Endodermal cell (in vitro differentiated cells): ENCODE measurements around the gene KCTD21. TPM values are rescaled to one million over a fixed set of nuclear protein-coding genes. Genes with fewer than 3 reads are reported as not detected.
A peak's percentile ranks its signal among the peaks of the same experiment; 100 is the strongest.

Experiments
- DNase-seq: peaks from one replicate; pipeline ENCODE4 v3.0.0-alpha.2; 2017
- H3K27ac ChIP-seq: 2 replicates; pipeline ENCODE4 v1.5.1; 2013; ENCODE audit warnings: mild to moderate bottlenecking, low read depth, low read length, moderate library complexity
- H3K27me3 ChIP-seq: 2 replicates; pipeline ENCODE4 v1.6.1; 2013; ENCODE audit warnings: mild to moderate bottlenecking, low read length, moderate library complexity; ENCODE audit not compliant: insufficient read depth, control insufficient read depth, poor library complexity, severe bottlenecking
- H3K36me3 ChIP-seq: 2 replicates; pipeline ENCODE4 v1.7.0; 2013; ENCODE audit warnings: mild to moderate bottlenecking, low read length, moderate library complexity; ENCODE audit not compliant: control insufficient read depth, insufficient read depth
- H3K4me1 ChIP-seq: one replicate; pipeline ENCODE4 v1.7.0; 2013; ENCODE audit warnings: low read length; ENCODE audit not compliant: control insufficient read depth, insufficient read depth
- H3K4me3 ChIP-seq: 2 replicates; pipeline ENCODE4 v1.5.1; 2013; ENCODE audit warnings: mild to moderate bottlenecking, low read length, moderate library complexity
- H3K9ac ChIP-seq: 2 replicates; pipeline ENCODE4 v1.6.1; 2013; ENCODE audit warnings: mild to moderate bottlenecking, low read length, moderate library complexity; ENCODE audit not compliant: poor library complexity, severe bottlenecking; ENCODE audit errors: extremely low read depth
- H3K9me3 ChIP-seq: 2 replicates; pipeline ENCODE4 v1.6.1; 2013; ENCODE audit warnings: mild to moderate bottlenecking, low read length, moderate library complexity; ENCODE audit not compliant: control insufficient read depth
- H3K27ac Mint-ChIP-seq: 2 replicates; pipeline ENCODE4 v1.8.0; 2020; ENCODE audit warnings: mixed read lengths
- H3K27me3 Mint-ChIP-seq: 2 replicates; pipeline ENCODE4 v1.8.0; 2021; ENCODE audit warnings: mild to moderate bottlenecking, mixed read lengths; ENCODE audit not compliant: insufficient read depth
- H3K36me3 Mint-ChIP-seq: 2 replicates; pipeline ENCODE4 v1.8.0; 2020; ENCODE audit warnings: low read depth, mixed read lengths
- H3K4me1 Mint-ChIP-seq: 2 replicates; pipeline ENCODE4 v1.8.0; 2020; ENCODE audit warnings: mixed read lengths
- H3K4me3 Mint-ChIP-seq: 2 replicates; pipeline ENCODE4 v1.8.0; 2020; ENCODE audit warnings: mild to moderate bottlenecking, moderate library complexity, mixed read lengths
- H3K9me3 Mint-ChIP-seq: 2 replicates; pipeline ENCODE4 v1.8.0; 2020; ENCODE audit warnings: mild to moderate bottlenecking, mixed read lengths
- CTCF ChIP-seq: fragments of 200-600 bp; sonication (generic); conservative IDR thresholded peaks from 2 replicates; pipeline ENCODE4 v1.5.0; 2021; ENCODE audit warnings: antibody characterized with exemption, mild to moderate bottlenecking
- WGBS, 2 experiments: methylation state at CpG; one replicate each; pipeline versions ENCODE4 v1.1.5 to v1.1.7; 2013; ENCODE audit warnings: missing lambda C conversion rate in 2 of 2, mixed read lengths in 1 of 2; ENCODE audit not compliant: insufficient coverage in 1 of 2, insufficient read length in 1 of 2; 5-methylcytosine and 5-hydroxymethylcytosine counted together
- total RNA-seq, 2 donors: library from RNA; stranded (reverse); fragmentation: NEBNext Ultra II Directional in 1 of 2; extraction: Animal tissue kit (Norgen Biotek cat#: 25700) in 1 of 2; gene quantifications; 2 replicates in 1 of 2; 3 replicates in 1 of 2; pipeline ENCODE4 v1.2.1, GENCODE V29; 2021

KCTD21 gene
- total RNA-seq, 2 donors from 2014 or later = 4.1 to 4.6 TPM

DNA sequence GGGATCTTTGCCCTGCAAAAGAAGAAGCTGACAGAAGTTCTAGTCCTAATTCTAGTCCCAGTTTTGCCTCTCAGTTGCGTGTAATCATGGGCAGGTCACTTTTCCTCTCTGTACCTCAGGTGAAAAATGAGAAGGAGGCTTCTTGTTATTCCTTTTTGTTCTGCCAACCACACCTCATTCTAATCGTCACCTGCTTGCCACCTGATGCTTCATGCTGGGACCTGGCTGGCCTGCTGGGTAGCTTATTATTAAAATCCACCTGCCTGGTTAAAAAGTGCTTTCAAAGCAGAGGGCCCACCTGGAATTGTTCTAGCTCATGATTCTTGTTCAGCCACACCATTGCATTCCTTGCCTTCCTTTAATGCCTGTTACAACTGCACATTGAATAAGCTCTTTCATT lies 40.6 kb downstream of the KCTD21 start:
- Histone ChIP-seq H3K9me3 (no peaks in the 10 kb centered on the region), H3K27ac (no peak overlapping the region), H3K9ac (no peak overlapping the region), H3K4me1 (no peaks in the 10 kb centered on the region), H3K27me3 (no peaks in the 10 kb centered on the region), H3K36me3 (no peaks in the 10 kb centered on the region), H3K4me3 (no peak overlapping the region)
- no peaks in the 10 kb centered on the region for H3K4me1 Mint-ChIP-seq
- no peak overlapping the region for H3K27ac Mint-ChIP-seq
- peaks cover 6% of the 10 kb centered on the region for H3K36me3 Mint-ChIP-seq
- no peak for TF ChIP-seq CTCF
- H3K27me3 Mint-ChIP-seq = no peaks in the 10 kb centered on the region
- no peak overlapping the region for H3K4me3 Mint-ChIP-seq
- no peaks in the 10 kb centered on the region for H3K9me3 Mint-ChIP-seq
- no peak for DNase-seq
- WGBS, 2 experiments = 78 to 80% methylated on average over 2 of the region's 2 CpGs

- Histone ChIP-seq H3K27ac (no peak overlapping the region), H3K36me3 (peaks cover 11% of the 10 kb centered on the region), H3K9me3 (no peaks in the 10 kb centered on the region), H3K4me1 (no peaks in the 10 kb centered on the region), H3K27me3 (no peaks in the 10 kb centered on the region), H3K9ac (no peak overlapping the region), H3K4me3 (no peak overlapping the region)
- Mint-ChIP-seq H3K36me3 (peaks cover 13% of the 10 kb centered on the region), H3K27me3 (no peaks in the 10 kb centered on the region), H3K4me1 (peaks cover 4% of the 10 kb centered on the region), H3K4me3 (no peak overlapping the region), H3K9me3 (no peaks in the 10 kb centered on the region), H3K27ac (peak overlapping the region; percentile 18)
- no peak for DNase-seq
- TF ChIP-seq CTCF = no peak
- 95% methylated on average over 1 of the region's 1 CpG; no CpG with 5 or more reads in 1 of the 2 experiments for WGBS, 2 experiments
Observed at GRCh38 chr11:78145511-78146025, 42.9 kb downstream of the KCTD21 start.

- Histone ChIP-seq H3K27me3 (no peaks in the 10 kb centered on the region), H3K9ac (peak overlapping the region; percentile 86), H3K27ac (no peak overlapping the region), H3K9me3 (no peaks in the 10 kb centered on the region), H3K36me3 (peaks cover 31% of the 10 kb centered on the region), H3K4me1 (no peaks in the 10 kb centered on the region), H3K4me3 (peak overlapping the region; percentile 90)
- no peak overlapping the region for H3K27ac Mint-ChIP-seq
- peaks cover 11% of the 10 kb centered on the region for H3K4me1 Mint-ChIP-seq
- DNase-seq = no peak
- WGBS, 2 experiments = 73 to 82% methylated on average over 14 to 17 of the region's 17 CpGs
- no peak for TF ChIP-seq CTCF
- H3K27me3 Mint-ChIP-seq = no peaks in the 10 kb centered on the region
- H3K4me3 Mint-ChIP-seq = peak overlapping the region; percentile 92
- no peaks in the 10 kb centered on the region for H3K9me3 Mint-ChIP-seq
- peaks cover 29% of the 10 kb centered on the region for H3K36me3 Mint-ChIP-seq
Observed at GRCh38 chr11:78140392-78141077, 47.9 kb downstream of the KCTD21 start.
